Stimulated activated CD8-positive, alpha-beta memory T cell treated with anti-CD3 and anti-CD28 coated beads, Interleukin-2, amount 100 ng/mL, for 48 hours (primary cell): ENCODE measurements around the gene ITPRID2.

ENCODE experiments used
- DNase-seq, 2 donors: peaks; one replicate each; pipeline ENCODE4 v3.0.0-alpha.2; 2020; ENCODE audit warnings: low read depth in 2 of 2

The ITPRID2 gene

DNA sequence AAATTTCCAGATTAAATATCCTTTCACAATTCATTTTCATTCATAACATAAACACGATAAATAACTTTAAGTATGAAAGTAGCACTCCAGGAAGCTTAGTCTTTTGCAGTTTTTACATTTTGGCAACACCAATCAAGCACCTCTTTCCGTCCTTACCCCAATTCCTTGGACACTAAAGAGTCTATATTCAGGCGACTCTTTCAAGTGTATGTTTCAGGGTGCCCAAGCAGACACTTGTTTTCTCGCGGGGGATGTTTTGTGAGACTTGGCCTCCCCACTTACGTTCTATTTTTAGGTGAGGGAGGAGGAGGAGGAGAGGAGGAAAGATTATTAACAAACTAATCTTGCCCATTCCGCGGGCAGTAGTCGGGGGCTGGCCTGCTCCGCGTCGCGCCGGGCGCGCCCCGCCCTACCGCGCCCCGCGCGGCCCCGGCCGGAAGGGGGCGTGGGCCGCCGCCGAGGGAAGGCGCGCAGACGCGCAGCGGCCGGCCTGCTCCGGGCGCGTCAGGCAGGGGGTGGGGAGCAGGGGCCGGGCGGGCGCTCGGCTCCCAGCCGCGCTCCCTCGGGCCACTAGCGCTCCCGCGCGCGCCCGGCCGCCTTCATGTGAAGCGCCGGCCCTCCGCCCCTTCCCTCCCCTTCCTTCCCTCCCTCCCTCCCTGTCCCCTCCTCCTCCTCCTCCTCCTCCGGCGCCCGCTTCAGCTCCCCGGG lies at the start of gene ITPRID2:
ITPRID2 (plus strand) TSS at position 473 of the 708 bp plus-strand sequence. CDS start 337 bp downstream, outside the sequence.
- peak; percentile 54 to 67 for DNase-seq

GRCh38 chr2:181844551-181845290 lies 46.8 kb upstream of the ITPRID2 start:
- no peak for DNase-seq

DNA sequence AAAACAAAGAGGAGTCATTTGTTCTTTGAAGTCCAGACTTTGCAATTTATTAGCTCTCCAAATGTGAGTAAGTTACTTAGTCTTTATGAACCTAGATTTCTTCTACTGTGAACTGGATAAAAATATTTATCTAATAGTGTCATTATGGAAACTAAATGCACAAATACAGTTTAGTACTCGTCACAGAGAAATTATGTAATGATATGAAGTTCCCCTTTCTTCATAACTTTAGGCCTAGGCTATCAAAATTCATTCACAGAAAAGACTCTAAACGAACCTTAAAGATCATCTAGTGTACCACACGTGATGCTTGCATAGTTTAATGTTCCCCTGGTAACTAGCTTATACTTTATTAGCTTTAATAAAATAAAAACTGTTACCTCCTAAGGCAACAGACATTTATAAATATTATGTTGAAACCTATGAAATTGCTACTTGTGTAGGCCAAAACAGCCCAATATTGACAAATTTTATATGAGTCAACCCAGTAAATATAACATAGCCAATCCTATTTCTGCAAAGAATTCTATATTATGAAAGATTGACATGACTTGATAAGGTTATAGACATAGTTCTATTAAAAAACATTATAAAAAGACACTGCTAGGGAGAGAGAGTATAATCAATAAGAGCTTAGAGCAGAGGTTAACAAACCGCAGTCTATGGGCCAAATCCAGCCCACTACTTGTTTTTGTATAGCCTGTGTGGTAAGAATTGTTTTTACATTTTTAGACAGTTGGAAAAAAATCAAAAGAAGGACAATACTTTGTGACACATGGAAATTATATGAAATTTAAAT lies 44.9 kb upstream of the ITPRID2 start:
- no peak for DNase-seq

- DNase-seq: no peak
Observed at GRCh38 chr2:181847198-181847556, 44.4 kb upstream of the ITPRID2 start.

DNA sequence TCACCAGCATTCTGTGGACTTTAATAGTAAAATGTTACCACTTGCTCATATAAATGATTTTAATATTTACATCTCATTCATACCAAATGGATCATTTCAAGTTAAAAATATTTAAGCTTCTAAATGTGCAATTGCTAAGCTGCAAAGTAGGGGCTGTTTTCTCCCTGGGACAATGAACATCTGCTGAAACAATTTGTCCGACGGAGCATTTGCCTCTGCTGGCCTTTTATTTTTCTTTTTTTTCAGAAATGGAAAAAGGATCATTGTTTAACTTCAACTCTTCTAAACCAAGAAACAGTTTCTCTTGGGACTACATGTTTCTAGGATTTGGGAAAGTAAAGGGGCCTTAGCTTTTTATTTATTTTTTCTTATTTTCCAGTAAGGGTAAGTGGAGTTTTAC lies 43.8 kb upstream of the ITPRID2 start:
- no peak for DNase-seq

- DNase-seq: no peak
Observed at GRCh38 chr2:181848261-181848886, 43.2 kb upstream of the ITPRID2 start.

DNA sequence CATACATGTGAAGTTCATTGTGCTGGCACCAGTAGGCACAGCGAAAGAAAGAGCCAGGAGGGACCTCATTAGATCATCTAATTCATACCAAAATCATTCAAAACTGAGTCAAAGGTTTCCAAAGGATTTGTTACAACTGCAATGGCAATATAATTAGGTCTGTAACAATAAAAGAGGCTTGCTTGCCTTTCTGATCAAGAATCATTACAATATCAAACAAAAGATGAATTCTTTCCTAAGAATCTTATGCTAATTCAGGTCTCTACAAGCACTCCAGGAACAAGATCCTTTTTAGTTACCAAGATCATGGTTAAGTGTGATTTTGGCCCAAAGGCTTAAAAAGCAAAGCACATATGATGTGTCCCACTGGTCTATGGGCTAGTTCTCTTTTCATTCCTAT lies 41.9 kb upstream of the ITPRID2 start:
- DNase-seq: no peak

DNA sequence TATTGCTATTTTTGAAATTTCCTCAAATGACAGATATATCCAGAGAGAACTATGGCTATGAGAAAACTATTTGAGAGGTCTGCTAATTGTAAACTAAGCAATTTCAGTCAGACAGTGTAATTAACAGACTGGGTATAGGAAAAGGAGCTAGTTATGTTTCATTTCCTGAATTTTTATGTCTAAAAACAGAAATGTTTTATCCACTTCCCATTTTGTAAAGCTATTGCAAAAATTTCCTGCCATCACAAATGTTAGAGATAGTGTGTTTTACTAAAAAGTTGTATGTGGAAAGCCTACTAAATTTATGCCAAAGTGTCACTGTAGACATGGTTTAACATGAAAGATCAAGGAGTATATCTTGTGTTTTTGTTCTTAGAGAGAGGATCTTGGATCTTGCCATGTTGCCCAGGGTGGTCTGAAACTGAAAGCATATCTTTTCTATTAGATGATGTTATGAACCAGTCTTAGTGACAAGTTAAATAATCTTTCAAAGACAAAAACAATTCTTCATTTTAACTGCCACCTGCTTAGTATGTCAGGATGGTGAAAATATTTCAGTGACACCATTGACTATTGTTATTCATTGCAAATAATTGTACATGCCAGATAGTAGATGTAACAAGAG lies 40.5 kb upstream of the ITPRID2 start:
- DNase-seq: no peak

DNA sequence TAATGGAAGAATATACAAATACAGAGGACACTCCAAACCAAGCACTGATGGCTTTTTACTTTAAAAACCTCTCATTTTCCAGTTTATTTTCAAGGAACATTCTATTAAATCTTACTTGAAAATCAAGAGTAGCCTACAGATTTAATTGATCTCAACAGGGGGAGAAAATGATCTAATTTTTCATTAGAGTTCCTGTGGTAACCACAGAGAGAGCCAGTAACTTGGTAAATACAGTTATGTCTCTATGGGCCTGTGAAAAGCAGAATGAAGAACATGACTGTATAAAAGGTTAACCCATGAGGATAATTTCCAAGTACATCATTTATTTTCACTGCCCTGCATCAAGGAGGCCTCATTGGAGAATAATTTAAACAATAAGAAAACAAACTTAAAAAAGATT lies 39.8 kb upstream of the ITPRID2 start:
- DNase-seq: no peak

- no peak for DNase-seq
Observed at GRCh38 chr2:181853696-181854095, 37.8 kb upstream of the ITPRID2 start.

GRCh38 chr2:181857483-181857882 lies 34.0 kb upstream of the ITPRID2 start:
- DNase-seq: no peak

GRCh38 chr2:181858600-181858999 lies 32.9 kb upstream of the ITPRID2 start:
- no peak for DNase-seq

DNA sequence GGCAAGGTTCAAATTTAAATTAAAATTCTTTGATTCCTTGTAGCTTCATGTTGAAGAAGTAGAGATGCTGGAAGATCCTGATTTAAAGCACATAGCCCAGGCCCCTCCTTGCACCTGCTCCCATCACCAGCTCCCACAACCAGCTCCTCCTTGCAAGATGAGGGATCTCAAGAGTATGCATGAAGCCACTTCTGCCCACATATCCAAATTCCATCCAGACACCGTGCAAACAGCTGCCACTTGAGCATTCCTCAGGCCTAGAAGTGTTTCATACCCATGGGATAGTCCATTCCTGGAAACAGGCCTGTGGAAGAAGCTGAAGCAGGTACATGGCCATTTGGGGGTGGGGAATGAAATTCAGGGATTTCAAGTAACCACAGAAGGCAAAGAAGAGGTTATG lies 32.4 kb upstream of the ITPRID2 start:
- no peak for DNase-seq

DNA sequence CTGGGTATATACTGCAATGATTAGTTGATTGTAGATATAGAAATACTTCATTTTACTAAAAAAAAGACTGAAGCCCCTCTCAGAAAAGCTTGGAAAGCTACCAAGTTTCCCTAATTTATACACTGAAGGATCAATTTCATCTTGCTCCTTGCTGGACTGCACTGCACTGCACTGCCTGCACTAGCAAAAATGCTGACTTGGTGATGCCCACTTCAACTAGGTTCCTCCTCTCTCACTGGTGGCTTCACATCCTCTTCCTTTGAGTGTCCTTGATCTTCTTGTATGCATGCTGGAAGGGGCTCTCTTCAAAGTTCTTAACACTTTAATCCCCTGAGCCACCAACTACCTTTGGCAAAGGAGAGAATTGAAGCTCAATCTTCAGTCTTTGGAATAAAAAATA lies 31.7 kb upstream of the ITPRID2 start:
- DNase-seq: no peak

DNA sequence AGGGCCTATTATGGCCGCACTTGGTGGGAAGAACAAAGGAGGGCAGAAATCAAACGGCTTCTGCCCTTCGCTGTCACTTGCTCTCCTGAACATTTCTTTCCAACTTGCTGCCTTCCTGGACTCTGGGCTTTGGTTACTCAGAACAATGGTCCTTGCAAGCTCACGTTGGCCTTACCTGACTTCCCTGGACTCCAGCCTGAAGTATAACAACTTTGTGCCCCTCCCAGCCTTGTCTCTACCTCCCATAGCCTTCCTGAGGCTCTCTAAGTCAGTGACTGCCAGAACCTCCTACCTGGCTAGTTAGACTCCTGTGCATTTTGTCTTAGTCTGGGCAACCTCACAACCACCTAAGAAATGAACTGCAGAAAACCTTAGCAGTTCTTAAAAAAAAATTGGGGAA lies 30.2 kb upstream of the ITPRID2 start:
- no peak for DNase-seq

DNA sequence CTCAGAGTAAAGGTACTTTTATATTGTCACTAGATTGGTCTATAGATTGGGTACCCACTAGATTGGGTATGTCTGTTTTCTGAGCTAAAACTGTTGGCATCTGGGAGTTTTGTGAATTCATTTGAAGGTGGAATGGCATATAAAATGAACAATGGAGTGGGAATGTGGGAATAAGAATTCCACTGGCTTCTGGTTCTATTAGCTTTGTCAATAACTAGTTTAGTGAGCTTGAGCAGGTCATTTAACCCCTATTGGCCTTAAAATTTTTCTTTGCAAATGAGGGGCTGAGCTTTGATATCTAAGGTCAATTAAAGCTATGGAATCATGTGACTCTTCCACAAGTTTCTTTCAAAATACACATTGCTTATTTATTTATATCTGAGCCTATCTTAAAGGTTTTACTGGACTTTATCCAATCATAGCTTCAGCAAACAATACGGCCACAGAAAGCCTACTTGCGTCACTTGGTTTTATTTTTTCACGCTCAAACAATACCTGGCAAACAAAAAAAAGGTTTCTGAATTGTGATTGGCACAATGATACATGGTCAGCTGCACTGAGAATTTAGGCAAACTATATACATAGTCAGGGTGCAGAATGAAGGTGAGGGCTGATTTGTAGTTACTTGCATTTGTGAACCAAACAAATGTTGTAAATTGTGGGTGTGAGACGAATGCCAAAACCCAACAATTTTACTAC lies 28.8 kb upstream of the ITPRID2 start:
- no peak for DNase-seq

DNA sequence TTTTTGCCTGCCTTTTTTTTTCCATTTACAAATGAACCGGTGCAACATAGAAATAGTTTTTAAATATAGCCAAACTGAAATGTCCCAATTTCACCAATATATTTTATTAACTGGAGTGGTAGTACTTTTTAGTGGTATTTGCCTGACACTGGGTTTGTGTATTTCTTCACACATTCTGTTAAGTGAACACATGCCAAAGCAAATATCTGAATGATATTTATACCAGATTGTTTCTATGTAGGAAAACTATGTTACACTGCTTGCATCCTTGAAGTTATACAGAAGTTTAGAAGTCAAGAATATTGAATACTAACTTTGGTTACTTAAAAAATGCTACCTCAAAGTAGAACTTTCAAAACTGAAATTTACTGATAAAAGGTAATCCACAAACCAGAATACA lies 19.4 kb upstream of the ITPRID2 start:
- no peak for DNase-seq

DNA sequence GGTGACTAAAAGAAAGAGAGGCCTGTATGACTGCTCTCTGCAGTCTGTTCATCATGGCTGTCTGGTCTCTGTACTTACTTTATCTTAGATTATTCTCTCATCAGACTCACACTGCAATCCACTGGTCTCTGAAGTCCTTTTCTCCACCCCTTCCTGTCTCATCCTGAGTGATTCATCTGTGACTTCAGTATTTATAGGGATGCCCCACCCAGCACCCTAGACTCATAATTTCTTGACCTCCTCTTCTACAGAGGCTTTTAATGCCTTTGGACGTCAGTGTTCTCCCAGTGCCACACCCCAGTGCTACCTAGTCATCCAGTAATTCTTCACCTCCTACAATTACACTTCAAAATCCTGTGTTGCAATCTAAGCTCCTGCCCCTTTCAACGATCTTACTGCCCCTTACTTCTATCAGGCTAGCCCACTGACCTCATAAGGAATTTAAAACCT lies 14.9 kb upstream of the ITPRID2 start:
- no peak for DNase-seq

DNA sequence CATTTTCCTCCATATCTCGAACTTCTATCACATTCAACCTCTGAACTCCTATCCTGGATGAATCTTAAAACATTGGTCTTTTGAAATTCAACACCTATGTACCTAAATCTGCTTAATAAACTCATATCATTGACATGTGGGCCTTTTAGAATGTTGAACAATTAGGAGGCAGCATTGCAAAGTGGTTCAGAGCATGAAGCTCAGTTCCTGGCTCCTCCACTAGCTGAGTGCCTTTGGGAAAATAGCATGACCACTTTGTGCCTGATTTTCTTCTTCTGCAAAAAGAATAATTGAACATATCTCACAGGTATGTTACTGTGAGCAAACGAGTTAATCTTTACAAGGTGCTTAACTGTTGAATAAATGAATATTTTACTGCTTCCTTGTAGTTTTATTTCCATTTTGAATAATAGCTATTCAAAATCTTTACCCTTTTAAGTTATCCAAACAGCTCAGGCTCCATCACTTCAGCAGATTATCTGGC lies 14.3 kb upstream of the ITPRID2 start:
- DNase-seq: no peak

DNA sequence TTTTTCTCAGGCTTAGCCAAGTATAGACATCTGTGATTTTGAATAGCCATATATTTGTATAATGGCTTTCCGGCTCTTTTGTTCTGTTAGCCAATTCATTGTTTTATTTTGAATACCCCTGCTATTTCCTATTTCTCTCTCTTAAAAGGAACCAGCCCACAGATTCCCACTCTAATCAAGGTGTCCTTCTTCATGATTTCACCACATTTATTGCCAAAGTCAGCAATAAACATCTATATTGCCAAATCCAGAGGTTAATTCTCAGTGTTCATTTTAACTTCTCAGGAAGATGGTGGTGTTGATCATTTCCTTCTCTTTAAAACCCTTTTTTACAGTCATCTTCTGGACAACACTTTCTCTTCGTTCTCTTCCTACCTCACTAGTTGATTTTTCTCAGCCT lies 13.1 kb upstream of the ITPRID2 start:
- DNase-seq: no peak

- DNase-seq: no peak
Observed at GRCh38 chr2:181879295-181879694, 12.2 kb upstream of the ITPRID2 start.
